GM21526 (cell line): ENCODE data around the gene PTGR3.
A peak's percentile ranks its signal among the peaks of the same experiment; 100 is the strongest.

ENCODE experiments used
- ATAC-seq: cut with Tn5 transposase; IDR thresholded peaks from one replicate; pipeline ENCODE4 v1.9.1; 2021; ENCODE audit warnings: moderate library complexity; ENCODE audit not compliant: unreplicated experiment, low FRiP score

The PTGR3 gene

DNA sequence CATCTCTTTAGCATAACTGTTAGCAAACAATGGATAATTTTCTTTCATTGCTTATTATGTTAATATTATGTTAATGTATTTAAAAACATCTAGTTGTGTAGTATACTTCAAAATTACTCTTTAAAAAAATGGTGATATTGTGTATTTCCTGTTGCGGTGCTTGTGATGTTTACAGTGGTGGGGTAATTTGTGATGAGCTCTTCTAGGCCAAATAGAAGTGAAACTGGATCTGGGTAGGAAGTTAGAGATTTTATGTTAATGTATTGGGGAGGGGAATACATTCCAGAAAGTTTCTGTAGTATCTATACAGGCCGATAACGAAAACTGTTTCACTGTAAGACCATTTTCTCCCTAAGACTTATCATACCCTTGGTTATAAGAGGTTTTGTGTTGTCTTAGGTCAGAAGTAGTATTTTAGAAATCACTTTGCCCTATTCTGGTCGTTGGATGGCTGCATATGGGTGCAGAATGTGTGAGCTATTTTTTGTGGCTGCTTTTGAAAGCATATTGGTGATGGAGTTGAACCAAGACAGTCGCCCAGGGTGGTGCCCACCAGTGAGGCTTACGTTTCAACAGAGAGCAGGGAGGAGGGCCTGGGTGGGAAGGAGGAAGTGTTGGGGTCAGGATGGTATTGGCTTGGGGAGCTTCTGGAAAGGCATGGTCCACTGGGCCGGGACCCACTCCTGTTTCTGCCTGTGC is 7.4 kb upstream of the PTGR3 start:
- no peak for ATAC-seq

DNA sequence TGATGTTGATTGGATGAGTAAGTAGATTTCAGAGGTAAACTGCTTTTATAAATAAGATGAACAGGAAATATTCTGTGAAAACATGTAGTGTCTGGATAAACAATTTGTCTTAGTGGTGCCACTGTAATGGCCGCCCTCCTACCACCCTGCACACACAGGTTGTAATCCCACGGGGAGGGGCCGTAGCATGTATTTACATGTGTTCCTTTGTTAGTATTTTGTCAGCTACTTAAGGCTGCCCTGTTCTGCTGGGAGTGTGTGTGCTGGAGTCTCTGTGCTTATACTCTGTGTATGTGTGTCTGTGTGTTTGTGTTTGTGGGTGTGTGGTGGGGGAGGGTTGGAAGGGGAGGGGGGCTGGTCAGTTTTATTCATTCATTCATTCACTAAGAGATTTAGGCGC is 6.7 kb upstream of the PTGR3 start:
- ATAC-seq: no peak

GRCh38 chr18:75214766-75215510 is 6.0 kb upstream of the PTGR3 start:
- ATAC-seq: no peak

GRCh38 chr18:75214332-75214690 is 5.4 kb upstream of the PTGR3 start:
- no peak for ATAC-seq

DNA sequence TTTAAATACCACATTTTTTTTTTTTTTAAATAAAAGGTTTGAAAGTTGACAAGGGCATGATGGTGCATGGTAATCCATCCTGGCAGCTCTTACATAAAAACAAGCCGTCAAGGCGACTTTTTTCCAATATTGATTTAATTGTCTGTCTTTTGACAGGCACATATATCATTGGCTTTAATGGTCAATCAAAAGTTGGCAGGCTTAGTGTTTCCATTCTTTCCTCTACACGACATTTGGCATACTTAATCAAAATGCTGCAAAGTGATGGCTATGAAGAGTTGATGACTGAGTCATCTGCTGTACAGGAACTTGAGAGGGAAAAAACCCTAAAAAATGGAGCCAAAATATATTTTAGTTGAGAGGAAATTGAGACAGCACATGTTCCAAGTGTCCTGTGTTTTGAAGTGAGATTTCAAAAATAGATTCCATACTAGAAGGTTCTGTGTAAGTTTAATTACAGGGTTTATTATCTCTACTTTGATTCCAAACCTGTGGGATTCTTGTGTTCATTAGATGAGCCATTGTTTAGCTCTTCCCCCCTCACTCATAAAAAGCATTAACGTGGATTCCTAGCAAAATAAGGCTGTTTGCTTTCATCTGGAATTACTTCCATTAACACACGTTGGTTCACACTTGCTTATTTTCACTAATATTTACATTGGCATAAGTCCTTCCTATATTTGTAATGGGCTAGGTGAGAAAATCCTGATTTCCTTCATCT is 4.8 kb upstream of the PTGR3 start:
- ATAC-seq: no peak

- ATAC-seq: no peak
Observed at GRCh38 chr18:75212751-75213090, 3.8 kb upstream of the PTGR3 start.

- ATAC-seq: no peak
Observed at GRCh38 chr18:75211953-75212750, 3.2 kb upstream of the PTGR3 start.

DNA sequence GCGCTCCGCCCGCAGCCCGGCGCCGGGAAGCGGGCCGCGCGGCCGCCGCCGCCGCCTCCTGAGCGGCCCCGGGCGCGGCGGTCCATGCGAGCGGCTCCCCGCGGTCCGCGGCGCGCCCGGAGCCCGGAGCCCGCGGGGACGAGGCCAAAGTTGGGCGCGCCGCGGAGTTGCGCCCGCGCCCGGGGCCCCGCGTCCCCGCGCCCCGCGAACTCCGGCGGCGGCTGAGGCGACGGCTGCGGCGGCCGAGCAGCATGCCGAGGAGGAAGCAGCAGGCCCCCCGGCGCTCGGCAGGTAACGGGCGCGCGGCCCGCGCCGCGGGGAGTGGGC is 2.6 kb upstream of the PTGR3 start:
- no peak for ATAC-seq

- ATAC-seq: no peak
Observed at GRCh38 chr18:75211002-75211621, 2.2 kb upstream of the PTGR3 start.

DNA sequence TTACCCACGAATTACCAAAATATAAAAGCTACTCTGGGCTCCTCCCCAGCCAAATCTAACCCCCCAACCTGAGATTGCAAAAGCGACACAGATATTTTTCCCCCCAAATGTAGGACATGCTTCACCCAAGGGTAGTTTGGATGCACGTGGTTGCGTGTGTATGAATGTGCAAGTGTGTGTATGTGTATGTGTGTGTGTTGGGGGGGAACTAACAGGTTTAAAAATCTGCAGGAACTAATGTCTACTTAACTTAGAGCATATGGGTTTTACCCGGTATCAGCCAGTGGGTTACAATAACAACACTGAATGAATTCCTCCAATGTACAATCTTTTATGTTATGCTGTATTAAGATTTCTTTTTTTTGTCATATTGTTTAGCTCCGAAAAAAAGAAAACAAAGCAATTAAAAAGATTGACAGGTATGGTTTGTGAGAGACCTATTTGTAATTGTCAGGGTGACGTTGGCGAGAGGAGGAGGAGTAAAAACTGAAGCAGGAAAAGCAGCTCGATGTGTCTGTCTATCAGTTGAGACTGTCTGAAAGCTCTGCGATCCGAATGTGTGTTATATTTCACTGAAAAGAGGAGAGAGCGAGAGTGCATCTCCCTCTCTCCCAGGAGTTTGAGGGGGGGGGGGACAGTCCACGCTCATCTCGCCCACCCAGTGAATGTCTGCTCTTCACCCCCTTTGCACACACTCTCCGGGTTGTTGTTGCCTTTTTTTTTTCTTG is 1.5 kb upstream of the PTGR3 start, which contains the start of gene TSHZ1:
Gene TSHZ1 (plus strand): TSS at position 524 of the 728 bp plus-strand sequence. CDS start 1,080 bp downstream, outside the sequence.
- ATAC-seq: peak; percentile 34

DNA sequence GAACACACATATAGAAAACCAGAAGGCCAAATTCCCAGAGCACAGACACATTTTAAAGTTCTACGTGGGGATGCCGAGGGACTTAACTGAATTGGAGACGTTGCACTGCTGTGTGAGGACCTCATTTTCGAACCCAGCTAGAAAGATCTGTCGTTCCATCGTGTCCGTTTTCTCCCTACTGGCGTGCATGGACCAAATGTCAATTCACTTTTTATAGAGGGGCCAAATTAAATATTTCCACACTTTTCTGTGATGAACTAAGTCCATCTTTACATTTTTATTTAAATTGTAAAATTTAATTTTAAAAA is 966 bp upstream of the PTGR3 start:
- no peak for ATAC-seq

DNA sequence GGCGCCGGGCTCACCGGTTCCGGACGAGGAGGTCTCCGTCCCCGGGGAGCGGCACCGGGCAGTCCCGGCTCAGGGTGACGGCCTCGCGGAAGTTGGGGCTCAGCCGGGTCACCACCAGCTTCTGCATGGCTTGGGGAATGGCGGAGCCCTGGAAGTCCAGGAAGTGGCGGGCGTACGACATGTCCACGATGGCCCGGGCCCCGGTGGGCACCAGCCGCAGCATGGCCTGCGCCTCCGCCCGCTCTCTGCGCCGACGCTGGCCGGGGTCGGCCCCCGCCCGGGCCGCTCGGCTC is 157 bp downstream of the PTGR3 start:
- peak; percentile 28 for ATAC-seq

DNA sequence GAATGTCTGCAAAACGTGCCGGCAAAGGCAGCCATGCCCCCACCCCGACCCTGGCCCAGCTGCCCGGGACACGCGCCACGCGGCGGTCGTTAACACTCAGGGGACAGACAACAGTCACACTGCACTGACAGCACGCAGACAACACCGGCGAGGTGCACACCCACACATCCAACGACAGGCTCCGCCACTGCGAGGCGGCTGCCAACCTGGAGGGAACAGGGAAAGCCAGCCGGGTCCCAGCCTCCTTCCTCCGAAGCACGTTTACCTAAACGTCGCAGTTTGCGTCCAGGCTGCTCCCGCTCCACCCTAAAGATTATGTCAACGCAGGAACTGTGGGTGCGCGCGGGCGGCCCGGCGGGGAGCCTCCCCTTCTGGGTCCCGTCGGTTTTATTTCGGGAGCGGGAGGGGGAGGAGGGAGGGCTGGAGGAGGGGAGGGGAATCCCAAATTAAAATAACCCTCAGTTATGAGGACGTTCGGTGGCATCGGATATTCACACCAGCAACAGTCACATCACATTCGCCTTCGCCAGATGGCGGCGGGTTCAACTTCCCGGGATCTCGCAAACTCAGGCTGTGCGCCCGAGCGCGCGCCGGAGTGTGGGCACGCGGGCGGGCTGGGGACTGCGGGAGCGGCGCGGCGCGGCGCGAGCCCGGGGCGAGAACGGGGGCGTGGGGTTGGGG is 644 bp downstream of the PTGR3 start:
- no peak for ATAC-seq

DNA sequence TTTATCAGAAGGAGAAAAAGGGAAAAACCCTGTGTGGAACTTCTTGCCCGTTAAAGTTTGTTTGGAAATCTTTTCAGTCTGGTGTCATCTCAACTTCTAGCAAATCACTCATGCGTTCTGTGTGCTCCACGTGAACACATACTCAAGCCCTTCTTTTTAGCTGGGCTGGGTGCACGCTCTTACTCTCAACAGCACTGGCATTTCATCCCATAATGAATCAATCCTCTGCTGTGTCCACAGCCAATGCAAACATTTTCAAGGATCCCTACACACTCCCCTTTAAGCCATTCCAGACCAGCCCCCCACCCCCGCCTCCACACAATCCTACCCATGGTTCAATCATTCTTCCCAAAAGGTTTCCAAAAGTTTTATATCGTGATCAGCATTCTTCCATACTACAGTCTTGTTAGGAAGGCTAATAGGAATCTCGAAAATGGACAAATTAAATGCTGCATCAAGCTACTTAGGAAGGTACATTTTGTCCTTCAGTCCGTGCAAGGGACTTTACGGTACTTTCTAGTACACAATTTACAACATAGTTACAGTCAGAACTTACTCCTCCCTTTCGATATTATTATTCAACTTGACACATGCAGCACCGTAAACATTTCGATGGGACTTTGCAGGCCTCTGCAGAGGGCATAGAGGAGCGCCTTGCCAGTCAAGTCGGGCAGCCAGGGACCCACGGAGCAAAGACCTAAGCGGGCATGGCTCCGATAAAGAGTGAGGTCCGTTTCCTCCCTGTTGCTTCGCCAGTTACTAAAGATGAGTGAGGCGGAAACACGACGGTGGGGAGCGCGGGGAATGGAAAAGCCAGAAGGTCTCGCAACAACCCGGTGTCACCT is 1.4 kb downstream of the PTGR3 start:
- no peak for ATAC-seq

GRCh38 chr18:75206452-75207309 is 2.3 kb downstream of the PTGR3 start:
- no peak for ATAC-seq

DNA sequence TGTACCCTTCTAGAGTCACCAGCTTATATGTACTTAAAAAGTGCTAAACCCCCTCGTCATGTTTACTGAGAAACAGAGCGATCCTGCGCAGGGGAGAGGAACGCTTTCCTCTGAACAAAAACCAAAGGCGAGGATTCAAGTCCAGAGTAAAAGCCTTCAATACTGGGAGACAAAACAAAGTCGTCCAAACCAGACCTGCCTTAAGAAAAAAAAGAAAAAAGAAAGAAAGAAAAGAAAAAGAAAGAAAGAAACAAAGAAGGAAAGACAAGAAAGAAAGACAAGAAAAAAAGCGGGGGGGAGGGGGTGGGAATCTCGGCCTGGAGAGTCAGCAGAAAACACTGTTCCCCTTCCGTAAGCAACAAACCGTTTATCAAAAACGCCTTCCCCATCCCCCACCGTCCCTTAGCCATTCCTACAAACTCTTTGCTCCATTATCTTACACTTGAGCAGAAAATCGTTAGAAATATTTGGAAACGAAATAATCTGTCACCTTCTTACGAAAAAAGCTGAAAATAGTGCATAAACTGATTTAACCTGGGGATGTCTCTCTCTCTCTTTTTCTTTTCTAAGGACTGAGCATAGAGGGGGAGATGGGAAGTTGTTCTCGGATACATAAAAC is 3.3 kb downstream of the PTGR3 start:
- ATAC-seq: no peak

DNA sequence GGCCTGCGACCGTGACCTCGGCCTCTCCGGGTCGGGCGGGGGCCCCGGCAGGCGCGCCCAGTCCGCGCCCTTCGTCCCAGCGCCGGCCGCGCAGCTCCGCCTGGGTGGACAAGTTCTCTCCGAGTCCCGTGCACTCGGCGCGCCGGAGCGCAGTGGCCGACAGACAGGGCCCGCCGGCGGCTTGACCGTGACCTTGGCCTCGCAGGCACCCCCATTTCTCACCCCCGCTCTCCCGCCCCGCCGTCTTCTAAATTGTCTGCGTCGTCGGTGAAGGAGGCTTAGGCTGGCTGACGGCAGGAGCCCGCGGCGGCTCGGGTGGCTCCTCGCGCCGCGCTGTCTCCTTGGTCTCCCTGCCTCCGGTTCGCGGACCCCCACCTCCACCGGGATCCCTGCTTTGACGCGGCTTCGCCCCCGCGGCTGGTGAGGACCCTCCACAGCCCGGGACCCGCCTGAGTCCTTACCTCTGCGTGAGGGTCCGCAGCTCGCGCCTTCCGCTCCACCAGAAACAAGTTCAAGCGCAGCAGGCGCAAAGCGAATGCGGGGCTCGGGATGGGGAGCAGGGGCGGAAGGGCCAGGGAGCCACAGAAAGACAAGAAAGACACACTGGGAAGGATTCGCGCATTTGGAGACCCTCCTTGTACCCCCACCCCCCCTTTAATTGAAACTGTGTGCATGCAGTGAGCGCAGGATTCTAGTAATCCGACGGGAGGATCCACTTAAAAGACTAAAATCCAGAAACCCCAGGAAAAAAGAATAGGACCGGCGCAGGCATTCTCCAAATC is 4.0 kb downstream of the PTGR3 start:
- no peak for ATAC-seq
